Type B pancreatic cell (in vitro differentiated cells): ENCODE measurements around the gene SDR42E2. TPM values are rescaled to one million over a fixed set of nuclear protein-coding genes. Genes with fewer than 3 reads are reported as not detected.

ENCODE experiments used
- DNase-seq: peaks from one replicate; pipeline ENCODE4 v3.0.0; 2021; ENCODE audit warnings: mixed read lengths; ENCODE audit not compliant: unreplicated experiment; ENCODE audit errors: extremely low spot score
- H3K27ac Mint-ChIP-seq: 2 replicates; pipeline ENCODE4 v1.8.0; 2021; ENCODE audit warnings: mild to moderate bottlenecking, mixed read lengths
- H3K27me3 Mint-ChIP-seq: 2 replicates; pipeline ENCODE4 v1.8.0; 2021; ENCODE audit warnings: mixed read lengths
- H3K36me3 Mint-ChIP-seq: 2 replicates; pipeline ENCODE4 v1.8.0; 2021; ENCODE audit warnings: mixed read lengths
- H3K4me1 Mint-ChIP-seq: one replicate; pipeline ENCODE4 v1.8.0; 2021; ENCODE audit warnings: mixed read lengths; ENCODE audit not compliant: unreplicated experiment
- H3K4me3 Mint-ChIP-seq: 2 replicates; pipeline ENCODE4 v1.8.0; 2021; ENCODE audit warnings: mild to moderate bottlenecking, mixed read lengths
- H3K9me3 Mint-ChIP-seq: 2 replicates; pipeline ENCODE4 v1.8.0; 2021; ENCODE audit warnings: mixed read lengths
- CTCF ChIP-seq: fragments of 200-600 bp; sonication (generic); conservative IDR thresholded peaks from 2 replicates; pipeline ENCODE4 v1.5.0; 2021; ENCODE audit warnings: antibody characterized with exemption, mild to moderate bottlenecking
- total RNA-seq: library from RNA; stranded (reverse); gene quantifications from 2 replicates; pipeline ENCODE4 v1.2.1, GENCODE V29; 2021; ENCODE audit warnings: low replicate concordance

Gene SDR42E2
- total RNA-seq, 1 donor from 2014 or later, result 0.19 TPM

- no peak overlapping the region for H3K27ac Mint-ChIP-seq
- no peaks in the 10 kb centered on the region for H3K27me3 Mint-ChIP-seq
- H3K4me3 Mint-ChIP-seq, result no peak overlapping the region
- DNase-seq, result no peak
- peaks cover 7% of the 10 kb centered on the region for H3K4me1 Mint-ChIP-seq
- no peak for TF ChIP-seq CTCF
- H3K36me3 Mint-ChIP-seq, result no peaks in the 10 kb centered on the region
- no peaks in the 10 kb centered on the region for H3K9me3 Mint-ChIP-seq
Observed at GRCh38 chr16:22225060-22225459, 62.8 kb downstream of the SDR42E2 start.

- Mint-ChIP-seq H3K27me3 (no peaks in the 10 kb centered on the region), H3K4me1 (peaks cover 21% of the 10 kb centered on the region), H3K27ac (no peak overlapping the region)
Observed at GRCh38 chr16:22229889-22230288, 67.6 kb downstream of the SDR42E2 start.

DNA sequence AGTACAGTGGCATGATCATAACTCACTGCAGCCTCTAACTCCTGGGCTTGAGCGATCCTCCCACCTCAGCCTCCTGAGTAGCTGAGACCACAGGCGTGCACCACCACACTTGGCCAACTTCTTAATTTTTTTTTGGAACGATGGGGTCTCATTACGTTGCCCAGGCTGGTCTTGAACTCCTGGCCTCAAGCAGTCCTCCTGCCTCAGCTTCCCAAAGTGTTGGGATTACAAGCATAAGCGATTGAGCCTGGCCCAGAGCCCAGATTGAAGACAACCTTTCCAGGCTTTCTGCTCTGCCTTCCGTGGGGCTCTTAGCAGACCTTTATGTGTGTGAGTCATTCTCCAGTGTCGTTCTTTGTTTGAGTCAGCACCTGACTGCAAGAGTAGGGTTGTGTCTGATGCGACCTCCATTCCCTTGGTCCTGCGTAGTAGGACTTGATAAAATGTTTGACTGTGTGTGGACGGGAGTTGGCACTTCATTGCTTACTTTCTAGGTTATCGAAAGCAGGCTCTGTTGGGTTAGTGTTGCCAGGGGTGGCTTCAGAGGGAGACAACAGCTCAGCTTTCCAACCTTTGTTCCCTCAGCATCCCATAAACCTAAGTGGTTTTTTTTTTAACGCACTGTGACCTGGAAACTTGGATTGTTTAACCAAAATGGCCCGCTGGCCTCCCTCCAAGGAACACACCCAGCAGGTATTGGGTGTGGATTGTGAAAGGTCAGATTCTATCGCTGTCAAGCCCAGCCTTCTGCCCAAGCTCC is 70.2 kb downstream of the SDR42E2 start:
- Mint-ChIP-seq H3K4me1 (peaks cover 21% of the 10 kb centered on the region), H3K36me3 (peaks cover 8% of the 10 kb centered on the region), H3K27ac (peak overlapping the region; percentile 85), H3K9me3 (no peaks in the 10 kb centered on the region), H3K4me3 (peak overlapping the region; percentile 34), H3K27me3 (no peaks in the 10 kb centered on the region)
- DNase-seq, result no peak
- no peak for TF ChIP-seq CTCF

More at GRCh38 chr16:22229889-22230288, 67.6 kb downstream of the SDR42E2 start:
- no peak for TF ChIP-seq CTCF
- peaks cover 8% of the 10 kb centered on the region for H3K36me3 Mint-ChIP-seq
- H3K4me3 Mint-ChIP-seq, result no peak overlapping the region
- no peak for DNase-seq
- no peaks in the 10 kb centered on the region for H3K9me3 Mint-ChIP-seq

GRCh38 chr16:22233037-22233372 is 70.7 kb downstream of the SDR42E2 start:
- Mint-ChIP-seq H3K36me3 (peaks cover 8% of the 10 kb centered on the region), H3K27ac (peak overlapping the region; percentile 85), H3K4me1 (peaks cover 21% of the 10 kb centered on the region), H3K27me3 (no peaks in the 10 kb centered on the region), H3K9me3 (no peaks in the 10 kb centered on the region), H3K4me3 (no peak overlapping the region)
- DNase-seq, result no peak
- no peak for TF ChIP-seq CTCF

GRCh38 chr16:22235839-22236745 is 73.8 kb downstream of the SDR42E2 start:
- Mint-ChIP-seq H3K27ac (peak overlapping the region; percentile 4), H3K9me3 (no peaks in the 10 kb centered on the region), H3K4me3 (no peak overlapping the region), H3K4me1 (peaks cover 10% of the 10 kb centered on the region), H3K36me3 (peaks cover 6% of the 10 kb centered on the region), H3K27me3 (no peaks in the 10 kb centered on the region)
- TF ChIP-seq CTCF, result no peak
- DNase-seq, result no peak
